NCI-H2171 treated with DMSO at 0.1 percent for 48 hours (cell line): ENCODE data around the gene NYAP2.

ENCODE experiments used
- DNase-seq: peaks from one replicate; lab custom pipeline; 2025; lab: John Stamatoyannopoulos, UW

NYAP2 gene

GRCh38 chr2:225620227-225620626 lies 220.7 kb downstream of the NYAP2 start:
- DNase-seq, result no peak

- no peak for DNase-seq
These were observed 231.5 kb downstream of the NYAP2 start for GRCh38 chr2:225630824-225631533.

GRCh38 chr2:225632351-225632750 lies 232.8 kb downstream of the NYAP2 start:
- no peak for DNase-seq

DNA sequence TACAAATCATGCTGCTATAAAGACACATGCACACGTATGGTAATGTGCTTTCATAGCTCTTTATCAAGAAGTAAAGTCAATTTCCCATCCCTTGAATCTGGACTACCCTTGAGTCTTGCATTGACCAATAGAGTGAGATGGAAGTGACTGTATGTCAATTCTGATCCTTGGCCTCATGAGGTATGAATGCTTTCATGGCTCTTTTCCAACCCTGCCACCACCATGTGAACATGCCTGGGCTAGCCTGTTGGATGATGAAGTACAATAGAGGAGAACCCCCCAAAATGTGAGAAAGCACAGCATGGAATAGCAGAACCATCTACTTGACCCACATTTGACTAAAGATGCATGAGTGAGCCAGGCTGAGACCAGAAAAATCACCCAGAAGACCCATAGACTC lies 237.0 kb downstream of the NYAP2 start:
- DNase-seq, result no peak

- peak; percentile 33 for DNase-seq
These were observed 237.7 kb downstream of the NYAP2 start for GRCh38 chr2:225637259-225637658.

GRCh38 chr2:225640550-225640949 lies 241.0 kb downstream of the NYAP2 start:
- DNase-seq, result no peak

DNA sequence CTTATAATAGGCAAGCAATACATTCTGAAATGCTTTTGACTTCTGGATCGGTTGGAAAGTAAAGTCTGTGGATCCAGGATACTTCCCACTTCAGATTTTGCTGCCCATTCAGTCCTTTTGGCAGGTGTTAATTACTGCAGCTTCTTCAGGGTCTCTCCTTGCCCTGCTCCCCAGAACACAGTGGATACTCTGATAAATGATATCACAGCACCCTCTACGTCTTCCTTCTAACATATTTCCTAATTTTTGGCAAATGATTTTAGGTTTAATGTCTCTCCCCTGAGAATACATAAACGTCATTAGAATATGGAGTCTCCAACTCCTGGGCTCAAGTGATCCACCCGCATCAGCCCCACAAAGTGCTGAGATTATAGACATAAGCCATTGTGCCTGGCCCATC lies 249.8 kb downstream of the NYAP2 start:
- peak; percentile 6 for DNase-seq

DNA sequence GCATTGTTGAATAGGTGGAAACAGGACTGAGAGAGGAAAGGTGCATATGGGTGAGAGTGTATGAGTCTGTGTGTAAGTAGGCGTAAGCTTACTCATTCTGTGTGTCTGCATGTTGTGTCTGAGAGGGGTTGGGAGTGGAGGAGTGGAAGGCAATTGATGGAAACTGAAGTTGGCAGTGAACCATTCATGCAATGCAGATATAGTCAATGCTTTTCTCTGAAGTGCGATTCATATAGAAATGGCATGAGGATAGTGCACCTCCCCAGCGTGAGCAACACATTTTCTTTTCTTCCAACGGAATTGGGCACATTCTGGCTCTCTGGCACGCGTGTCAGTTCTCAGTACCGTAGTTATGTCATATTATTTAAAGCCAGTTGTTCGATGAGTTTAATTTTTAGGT lies 250.5 kb downstream of the NYAP2 start:
- DNase-seq, result no peak

- peak; percentile 48 for DNase-seq
These were observed 261.0 kb downstream of the NYAP2 start for GRCh38 chr2:225660262-225661131.

DNA sequence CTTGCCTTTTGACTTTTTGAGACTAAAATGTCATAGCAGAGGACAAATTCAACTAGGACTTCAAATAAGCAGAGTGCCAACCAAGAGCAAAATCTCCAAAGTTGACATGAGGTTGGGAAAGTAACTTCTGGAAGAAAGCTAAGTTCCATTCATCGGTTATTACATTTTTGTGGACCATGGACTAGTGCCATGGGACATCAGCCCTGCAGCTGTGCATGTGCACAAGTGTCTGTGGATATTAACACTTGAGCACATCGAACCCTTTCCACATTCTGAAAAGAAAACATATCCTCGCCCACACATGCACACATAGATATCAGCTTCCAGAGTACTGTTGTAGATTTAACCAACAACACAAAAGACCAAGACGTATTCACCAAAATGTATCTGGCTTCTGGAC lies 262.6 kb downstream of the NYAP2 start:
- no peak for DNase-seq

DNA sequence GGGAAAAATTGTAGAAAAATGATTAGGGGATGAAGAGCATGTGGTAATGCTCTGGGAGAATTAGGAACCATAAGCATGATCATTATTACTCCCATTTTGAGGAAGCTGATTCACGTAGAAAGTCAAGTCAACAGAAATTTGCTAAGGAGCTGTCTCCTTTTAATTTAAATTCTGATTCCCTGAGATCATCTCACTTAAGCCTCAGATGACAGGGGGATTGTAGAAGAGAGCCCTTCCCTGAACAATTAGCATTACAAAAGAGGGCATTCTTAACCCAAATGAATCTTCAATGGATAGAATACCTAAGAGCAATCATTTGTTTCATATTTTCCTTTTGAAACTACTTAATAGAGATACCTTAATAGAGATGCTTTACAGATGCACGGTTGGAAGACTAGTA lies 267.9 kb downstream of the NYAP2 start:
- DNase-seq, result no peak

DNA sequence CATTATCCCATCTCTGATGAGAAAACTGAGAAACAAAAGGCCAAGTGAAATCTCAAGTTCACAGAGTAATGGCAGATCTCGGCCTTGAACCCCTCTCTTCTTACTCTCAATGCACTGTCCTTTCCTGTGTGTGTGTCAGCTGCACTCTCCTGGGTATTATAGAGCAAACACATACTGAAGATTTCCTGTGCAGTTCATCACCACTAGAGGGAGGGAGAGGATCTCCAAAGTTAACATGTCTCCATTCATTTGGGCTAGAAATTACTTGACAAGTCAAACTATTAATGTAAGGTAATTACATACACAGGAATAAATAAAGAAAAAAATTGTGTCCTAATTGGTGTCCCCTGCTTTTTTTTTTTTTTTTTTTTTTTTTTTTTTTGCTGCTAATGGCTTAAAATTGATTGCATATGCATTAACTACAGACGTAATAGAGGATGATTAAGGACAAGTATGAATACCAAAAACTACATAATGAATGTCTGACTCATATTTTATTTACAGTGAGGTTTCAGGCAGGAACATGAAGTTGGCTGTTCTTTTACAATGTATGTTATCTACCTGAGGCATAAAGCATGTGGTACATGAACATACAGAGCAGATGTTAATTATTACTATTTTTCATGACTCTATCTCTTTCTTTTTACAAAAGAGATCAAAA lies 269.2 kb downstream of the NYAP2 start:
- DNase-seq, result peak; percentile 62

GRCh38 chr2:225670111-225670974 lies 270.8 kb downstream of the NYAP2 start:
- DNase-seq, result peak; percentile 31

GRCh38 chr2:225678792-225679191 lies 279.3 kb downstream of the NYAP2 start:
- DNase-seq, result no peak

GRCh38 chr2:225683258-225683657 lies 283.7 kb downstream of the NYAP2 start:
- no peak for DNase-seq

GRCh38 chr2:225690153-225690552 lies 290.6 kb downstream of the NYAP2 start:
- DNase-seq, result no peak

GRCh38 chr2:225691711-225692110 lies 292.2 kb downstream of the NYAP2 start:
- no peak for DNase-seq

DNA sequence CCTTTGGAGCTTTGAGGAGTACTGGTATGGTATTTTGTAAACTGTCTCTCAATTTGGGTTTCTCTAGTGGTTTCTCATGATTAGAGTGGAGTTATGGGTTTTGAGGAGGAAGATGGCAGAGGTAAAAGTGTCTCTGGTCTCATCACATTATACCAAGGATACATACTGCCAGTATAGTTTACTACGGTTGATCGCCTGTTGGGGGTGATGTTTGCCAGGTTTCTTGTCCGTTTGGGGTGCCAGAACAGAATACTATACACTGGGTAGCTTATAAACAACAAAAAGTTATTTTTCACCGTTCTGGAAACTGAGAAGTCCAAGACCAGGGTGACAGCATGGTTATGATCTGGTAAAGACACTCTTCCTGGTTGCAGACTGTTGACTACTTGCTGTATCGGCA lies 293.7 kb downstream of the NYAP2 start:
- no peak for DNase-seq

DNA sequence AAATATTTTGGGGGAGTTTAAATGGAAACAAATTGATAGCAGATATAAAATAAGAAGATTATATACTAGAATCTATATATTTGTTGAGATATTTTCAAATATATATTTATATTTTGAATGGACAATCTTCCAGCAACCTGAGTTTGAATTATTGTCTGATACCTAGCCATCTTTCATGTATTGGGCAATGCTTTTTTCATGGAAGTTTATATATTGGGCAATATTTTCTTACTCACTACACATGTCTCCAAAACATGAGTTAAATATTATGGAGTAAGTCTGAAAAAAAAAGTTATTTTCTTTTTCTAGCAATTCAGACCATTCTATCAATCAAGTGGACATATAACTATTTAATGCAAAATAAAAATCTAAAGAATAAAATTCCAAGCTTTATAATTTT lies 295.2 kb downstream of the NYAP2 start:
- DNase-seq, result no peak

- DNase-seq, result no peak
These were observed 298.4 kb downstream of the NYAP2 start for GRCh38 chr2:225697936-225698335.
